HepG2 (cell line): ENCODE data around the gene ALDH3B1. TPM values are rescaled to one million over a fixed set of nuclear protein-coding genes. Genes with fewer than 3 reads are reported as not detected.
A peak's percentile ranks its signal among the peaks of the same experiment; 100 is the strongest.

Source experiments
- AKAP8 ChIP-seq: sonication (generic); formaldehyde crosslinking; IDR thresholded peaks from 2 replicates; pipeline ENCODE4 v1.5.1; 2020; ENCODE audit warnings: mild to moderate bottlenecking, missing genetic modification reagents
- BCL6 ChIP-seq: IDR thresholded peaks from 2 replicates; pipeline ENCODE4 v1.6.1; 2016; ENCODE audit warnings: missing genetic modification reagents, missing compliant biosample characterization
- CENPT ChIP-seq: sonication (generic); formaldehyde crosslinking; IDR thresholded peaks from 2 replicates; pipeline ENCODE4 v1.8.0; 2022; ENCODE audit warnings: low read depth, mild to moderate bottlenecking, moderate library complexity, missing genetic modification reagents
- JUNB ChIP-seq: sonication (generic); formaldehyde crosslinking; IDR thresholded peaks from 2 replicates; pipeline ENCODE4 v1.8.0; 2022; ENCODE audit warnings: missing genetic modification reagents, mild to moderate bottlenecking, borderline replicate concordance
- KLF15 ChIP-seq: sonication (generic); formaldehyde crosslinking; IDR thresholded peaks from 2 replicates; pipeline ENCODE4 v1.8.1; 2023; ENCODE audit warnings: borderline replicate concordance, mild to moderate bottlenecking, inconsistent platforms, missing genetic modification reagents, mixed read lengths
- KMT2B ChIP-seq: IDR thresholded peaks from 2 replicates; pipeline ENCODE4 v1.6.1; 2016; ENCODE audit warnings: missing genetic modification reagents, missing compliant biosample characterization
- MIER3 ChIP-seq: IDR thresholded peaks from 2 replicates; pipeline ENCODE4 v1.6.1; 2016; ENCODE audit warnings: missing compliant biosample characterization, borderline replicate concordance
- SALL2 ChIP-seq: sonication (generic); formaldehyde crosslinking; IDR thresholded peaks from 2 replicates; pipeline ENCODE4 v1.8.1; 2023; ENCODE audit warnings: mild to moderate bottlenecking, missing genetic modification reagents, inconsistent platforms
- SRY ChIP-seq: sonication (generic); formaldehyde crosslinking; IDR thresholded peaks from 2 replicates; pipeline ENCODE4 v1.8.0; 2022; ENCODE audit warnings: mild to moderate bottlenecking, missing genetic modification reagents
- TFDP1 ChIP-seq: IDR thresholded peaks from 2 replicates; pipeline ENCODE4 v1.6.1; 2016; ENCODE audit warnings: missing compliant biosample characterization, missing genetic modification reagents, borderline replicate concordance
- TRAFD1 ChIP-seq: sonication (generic); formaldehyde crosslinking; IDR thresholded peaks from 2 replicates; pipeline ENCODE4 v1.5.1; 2020; ENCODE audit warnings: missing genetic modification reagents, mild to moderate bottlenecking, borderline replicate concordance
- YEATS4 ChIP-seq: sonication (generic); formaldehyde crosslinking; IDR thresholded peaks from 2 replicates; pipeline ENCODE4 v1.4.0; 2020; ENCODE audit warnings: missing genetic modification reagents, borderline replicate concordance
- ZBTB44 ChIP-seq: sonication (generic); formaldehyde crosslinking; IDR thresholded peaks from 2 replicates; pipeline ENCODE4 v1.4.0; 2020; ENCODE audit warnings: missing genetic modification reagents
- ZBTB49 ChIP-seq: sonication (generic); formaldehyde crosslinking; IDR thresholded peaks from 2 replicates; pipeline ENCODE4 v1.4.0; 2020; ENCODE audit warnings: missing genetic modification reagents, borderline replicate concordance
- ZNF510 ChIP-seq: sonication (generic); formaldehyde crosslinking; IDR thresholded peaks from 2 replicates; pipeline ENCODE4 v1.4.0; 2020; ENCODE audit warnings: low read depth, mild to moderate bottlenecking, missing genetic modification reagents
- ZNF570 ChIP-seq: sonication (generic); formaldehyde crosslinking; IDR thresholded peaks from 2 replicates; pipeline ENCODE4 v1.4.0; 2020; ENCODE audit warnings: mild to moderate bottlenecking, missing genetic modification reagents, borderline replicate concordance
- ZNF704 ChIP-seq: sonication (generic); formaldehyde crosslinking; IDR thresholded peaks from 2 replicates; pipeline ENCODE4 v1.8.1; 2023; ENCODE audit warnings: mild to moderate bottlenecking, inconsistent platforms, moderate library complexity, missing genetic modification reagents, borderline replicate concordance
- ZNF724P ChIP-seq: sonication (generic); formaldehyde crosslinking; IDR thresholded peaks from 2 replicates; pipeline ENCODE4 v1.8.0; 2022; ENCODE audit warnings: missing genetic modification reagents, borderline replicate concordance
- ZNF883 ChIP-seq: sonication (generic); formaldehyde crosslinking; IDR thresholded peaks from 2 replicates; pipeline ENCODE4 v1.5.1; 2020; ENCODE audit warnings: mild to moderate bottlenecking, missing genetic modification reagents; ENCODE audit errors: not compliant biosample characterization
- polyA plus RNA-seq, 8 experiments: library from polyadenylated mRNA; depleted of rRNA in 3 of 8; stranded (reverse) in 7 of 8; unstranded in 1 of 8; fragments of >200 nt; fragmentation: Illumina TruSeq in 4 of 8; extraction: Trizol in 4 of 8; gene quantifications; 2 replicates each; pipeline versions ENCODE4 v1.2.1 to v1.2.3, GENCODE V29; 2011 to 2016; ENCODE audit warnings: low read depth in 4 of 8, missing spikeins in 1 of 8, mixed read lengths in 1 of 8; ENCODE audit not compliant: insufficient read depth in 1 of 8
- total RNA-seq, 5 experiments: library from RNA; depleted of rRNA; stranded (reverse); fragments of >200 nt; fragmentation: Illumina TruSeq; extraction: Trizol; gene quantifications; 2 replicates each; pipeline ENCODE4 v1.2.3, GENCODE V29; 2016; ENCODE audit warnings: low read depth in 1 of 5

The ALDH3B1 gene
- total and polyA plus RNA-seq, 2 of the 13 experiments (the other 11 are each of a cell fraction or from before 2014, with no cell fraction given) = 4.0 to 6.7 TPM

GRCh38 chr11:68030318-68031143, 20.4 kb downstream of the ALDH3B1 start, which contains the start of gene NDUFS8 (continued):
- TF ChIP-seq ZNF704 (CRISPR knock-in tag) = peak; percentile 66
- TF ChIP-seq ZBTB44 (CRISPR knock-in tag) = no peak
- TF ChIP-seq JUNB (CRISPR knock-in tag) = no peak
- peak; percentile 59; the same call in 1 of the 2 replicates for TF ChIP-seq KMT2B (CRISPR knock-in tag)
- TF ChIP-seq SRY = peak; percentile 52; the same call in 1 of the 2 replicates
- TF ChIP-seq BCL6 (CRISPR knock-in tag) = 0 out of 2 replicates have a peak, but pooled peaks have one; percentile 23
- peak; percentile 52 for TF ChIP-seq ZNF883
- TF ChIP-seq TFDP1 (CRISPR knock-in tag) = peak; percentile 30; the same call in 1 of the 2 replicates
- TF ChIP-seq ZNF570 (CRISPR knock-in tag) = no peak
- peak; percentile 49; the same call in 1 of the 2 replicates for TF ChIP-seq ZNF510 (CRISPR knock-in tag)
- TF ChIP-seq CENPT (CRISPR knock-in tag) = 0 out of 2 replicates have a peak, but pooled peaks have one; percentile 30
- TF ChIP-seq ZBTB49 (CRISPR knock-in tag) = peak; percentile 36; the same call in 1 of the 2 replicates
- peak; percentile 60; the same call in 1 of the 2 replicates for TF ChIP-seq AKAP8 (CRISPR knock-in tag)
- peak; percentile 62; the same call in 1 of the 2 replicates for TF ChIP-seq YEATS4 (CRISPR knock-in tag)
- TF ChIP-seq MIER3 (CRISPR knock-in tag) = 0 out of 2 replicates have a peak, but pooled peaks have one; percentile 35
- TF ChIP-seq TRAFD1 (CRISPR knock-in tag) = no peak
- peak; percentile 49; the same call in 1 of the 2 replicates for TF ChIP-seq ZNF724P (CRISPR knock-in tag)
- TF ChIP-seq SALL2 (CRISPR knock-in tag) = no peak
- no peak for TF ChIP-seq KLF15 (CRISPR knock-in tag)
